Activated naive CD8-positive, alpha-beta T cell treated with anti-CD3 and anti-CD28 coated beads for 36 hours (primary cell): ENCODE measurements around the gene TYW1B. TPM values are rescaled to one million over a fixed set of nuclear protein-coding genes. Genes with fewer than 3 reads are reported as not detected.
"Not testable (repeated sequence)": the region's sequence is repeated elsewhere in the genome, so short reads cannot be mapped to it uniquely, and the experiment has no call there.

Experiments used
- DNase-seq: peaks from one replicate; pipeline ENCODE4 v3.0.0; 2021
- H3K27ac Mint-ChIP-seq: one replicate; pipeline ENCODE4 v1.8.0; 2022; ENCODE audit warnings: mild to moderate bottlenecking, moderate library complexity, mixed read lengths
- H3K27me3 Mint-ChIP-seq: one replicate; pipeline ENCODE4 v1.8.0; 2022; ENCODE audit warnings: mild to moderate bottlenecking, mixed read lengths
- H3K36me3 Mint-ChIP-seq: one replicate; pipeline ENCODE4 v1.8.0; 2021; ENCODE audit warnings: mild to moderate bottlenecking, mixed read lengths
- H3K4me1 Mint-ChIP-seq: one replicate; pipeline ENCODE4 v1.8.0; 2021; ENCODE audit warnings: mixed read lengths
- H3K4me3 Mint-ChIP-seq: one replicate; pipeline ENCODE4 v1.8.0; 2022; ENCODE audit warnings: mild to moderate bottlenecking, moderate library complexity, mixed read lengths
- H3K9me3 Mint-ChIP-seq: one replicate; pipeline ENCODE4 v1.8.0; 2022; ENCODE audit warnings: mixed read lengths
- total RNA-seq, 2 experiments: library from RNA; stranded (reverse); gene quantifications; one replicate each; pipeline ENCODE4 v1.2.3, GENCODE V29; 2021

The TYW1B gene
- total RNA-seq, 2 experiments from 2014 or later, result 3.7 to 3.8 TPM

GRCh38 chr7:72790698-72791060 lies 37.3 kb downstream of the TYW1B start:
- not testable (repeated sequence) for H3K36me3 Mint-ChIP-seq, H3K4me3 Mint-ChIP-seq, H3K4me1 Mint-ChIP-seq, H3K27me3 Mint-ChIP-seq, H3K27ac Mint-ChIP-seq, DNase-seq, H3K9me3 Mint-ChIP-seq

- not testable (repeated sequence) for H3K36me3 Mint-ChIP-seq, H3K4me3 Mint-ChIP-seq, H3K27ac Mint-ChIP-seq, DNase-seq, H3K9me3 Mint-ChIP-seq, H3K27me3 Mint-ChIP-seq, H3K4me1 Mint-ChIP-seq
Measured at GRCh38 chr7:72790048-72790697, 37.8 kb downstream of the TYW1B start.

GRCh38 chr7:72785166-72785955 lies 42.6 kb downstream of the TYW1B start:
- no peaks in the 10 kb centered on the region for H3K36me3 Mint-ChIP-seq
- H3K4me3 Mint-ChIP-seq, result no peak overlapping the region
- no peaks in the 10 kb centered on the region for H3K9me3 Mint-ChIP-seq
- H3K4me1 Mint-ChIP-seq, result peaks cover 2% of the 10 kb centered on the region
- DNase-seq, result no peak
- no peaks in the 10 kb centered on the region for H3K27me3 Mint-ChIP-seq
- H3K27ac Mint-ChIP-seq, result no peak overlapping the region

GRCh38 chr7:72783601-72784370 lies 44.2 kb downstream of the TYW1B start:
- not testable (repeated sequence) for H3K4me1 Mint-ChIP-seq, DNase-seq, H3K27ac Mint-ChIP-seq, H3K4me3 Mint-ChIP-seq, H3K36me3 Mint-ChIP-seq, H3K27me3 Mint-ChIP-seq, H3K9me3 Mint-ChIP-seq

- H3K36me3 Mint-ChIP-seq, result peaks cover 8% of the 10 kb centered on the region
- no peaks in the 10 kb centered on the region for H3K9me3 Mint-ChIP-seq
- H3K4me3 Mint-ChIP-seq, result no peak overlapping the region
- no peaks in the 10 kb centered on the region for H3K27me3 Mint-ChIP-seq
- H3K4me1 Mint-ChIP-seq, result peaks cover 2% of the 10 kb centered on the region
- no peak overlapping the region for H3K27ac Mint-ChIP-seq
- no peak for DNase-seq
Measured at GRCh38 chr7:72781631-72782030, 46.4 kb downstream of the TYW1B start.

- peaks cover 2% of the 10 kb centered on the region for H3K4me1 Mint-ChIP-seq
- H3K4me3 Mint-ChIP-seq, result no peak overlapping the region
- peaks cover 8% of the 10 kb centered on the region for H3K36me3 Mint-ChIP-seq
- no peak overlapping the region for H3K27ac Mint-ChIP-seq
- no peak for DNase-seq
- no peaks in the 10 kb centered on the region for H3K27me3 Mint-ChIP-seq
- H3K9me3 Mint-ChIP-seq, result no peaks in the 10 kb centered on the region
Measured at GRCh38 chr7:72781161-72781560, 46.8 kb downstream of the TYW1B start.

GRCh38 chr7:72780289-72780894 lies 47.6 kb downstream of the TYW1B start:
- DNase-seq, H3K4me3 Mint-ChIP-seq, H3K27me3 Mint-ChIP-seq, H3K9me3 Mint-ChIP-seq, H3K27ac Mint-ChIP-seq, H3K4me1 Mint-ChIP-seq: not testable (repeated sequence)
- H3K36me3 Mint-ChIP-seq, result peaks cover 15% of the 10 kb centered on the region

GRCh38 chr7:72777167-72777566 lies 50.8 kb downstream of the TYW1B start:
- not testable (repeated sequence) for DNase-seq, H3K27ac Mint-ChIP-seq, H3K4me1 Mint-ChIP-seq, H3K4me3 Mint-ChIP-seq, H3K27me3 Mint-ChIP-seq
- H3K9me3 Mint-ChIP-seq, result peaks cover 11% of the 10 kb centered on the region
- H3K36me3 Mint-ChIP-seq, result peaks cover 41% of the 10 kb centered on the region

GRCh38 chr7:72772627-72773026 lies 55.4 kb downstream of the TYW1B start:
- not testable (repeated sequence) for DNase-seq, H3K4me3 Mint-ChIP-seq, H3K27ac Mint-ChIP-seq, H3K27me3 Mint-ChIP-seq, H3K4me1 Mint-ChIP-seq
- H3K9me3 Mint-ChIP-seq, result peaks cover 12% of the 10 kb centered on the region
- peaks cover 55% of the 10 kb centered on the region for H3K36me3 Mint-ChIP-seq

GRCh38 chr7:72766994-72767393 lies 61.0 kb downstream of the TYW1B start:
- peaks cover 50% of the 10 kb centered on the region for H3K36me3 Mint-ChIP-seq
- H3K27me3 Mint-ChIP-seq, DNase-seq, H3K27ac Mint-ChIP-seq, H3K4me3 Mint-ChIP-seq, H3K9me3 Mint-ChIP-seq, H3K4me1 Mint-ChIP-seq: not testable (repeated sequence)

- DNase-seq, result no peak
- Mint-ChIP-seq H3K36me3 (peaks cover 59% of the 10 kb centered on the region), H3K4me3 (no peak overlapping the region), H3K27me3 (no peaks in the 10 kb centered on the region), H3K27ac (no peak overlapping the region), H3K9me3 (peaks cover 8% of the 10 kb centered on the region), H3K4me1 (no peaks in the 10 kb centered on the region)
Measured at GRCh38 chr7:72760602-72761001, 67.4 kb downstream of the TYW1B start.

- Mint-ChIP-seq H3K27ac (no peak overlapping the region), H3K9me3 (peaks cover 3% of the 10 kb centered on the region), H3K27me3 (no peaks in the 10 kb centered on the region), H3K36me3 (peaks cover 39% of the 10 kb centered on the region), H3K4me3 (no peak overlapping the region), H3K4me1 (no peaks in the 10 kb centered on the region)
- no peak for DNase-seq
Measured at GRCh38 chr7:72754312-72754711, 73.7 kb downstream of the TYW1B start.

GRCh38 chr7:72753781-72754180 lies 74.2 kb downstream of the TYW1B start:
- Mint-ChIP-seq H3K36me3 (peaks cover 33% of the 10 kb centered on the region), H3K27ac (no peak overlapping the region), H3K4me3 (no peak overlapping the region), H3K27me3 (no peaks in the 10 kb centered on the region), H3K4me1 (no peaks in the 10 kb centered on the region), H3K9me3 (peaks cover 1% of the 10 kb centered on the region)
- DNase-seq, result no peak

GRCh38 chr7:72753229-72753628 lies 74.8 kb downstream of the TYW1B start:
- not testable (repeated sequence) for H3K27ac Mint-ChIP-seq, H3K4me3 Mint-ChIP-seq, H3K27me3 Mint-ChIP-seq, DNase-seq, H3K4me1 Mint-ChIP-seq, H3K9me3 Mint-ChIP-seq
- H3K36me3 Mint-ChIP-seq, result peaks cover 30% of the 10 kb centered on the region

- no peaks in the 10 kb centered on the region for H3K4me1 Mint-ChIP-seq
- H3K9me3 Mint-ChIP-seq, result no peaks in the 10 kb centered on the region
- H3K4me3 Mint-ChIP-seq, result no peak overlapping the region
- peaks cover 22% of the 10 kb centered on the region for H3K36me3 Mint-ChIP-seq
- H3K27ac Mint-ChIP-seq, result no peak overlapping the region
- H3K27me3 Mint-ChIP-seq, result no peaks in the 10 kb centered on the region
- DNase-seq, result no peak
Measured at GRCh38 chr7:72751978-72752377, 76.0 kb downstream of the TYW1B start.
